HG03354 (cell line): Measurements from ENCODE around the gene ARHGAP31.
"Not testable (repeated sequence)": the region's sequence is repeated elsewhere in the genome, so short reads cannot be mapped to it uniquely, and the experiment has no call there.

ENCODE experiments used
- ATAC-seq: cut with Tn5 transposase; IDR thresholded peaks from one replicate; pipeline ENCODE4 v1.9.1; 2021; ENCODE audit warnings: mild to moderate bottlenecking; ENCODE audit not compliant: unreplicated experiment, poor library complexity, severe bottlenecking

Gene ARHGAP31

DNA sequence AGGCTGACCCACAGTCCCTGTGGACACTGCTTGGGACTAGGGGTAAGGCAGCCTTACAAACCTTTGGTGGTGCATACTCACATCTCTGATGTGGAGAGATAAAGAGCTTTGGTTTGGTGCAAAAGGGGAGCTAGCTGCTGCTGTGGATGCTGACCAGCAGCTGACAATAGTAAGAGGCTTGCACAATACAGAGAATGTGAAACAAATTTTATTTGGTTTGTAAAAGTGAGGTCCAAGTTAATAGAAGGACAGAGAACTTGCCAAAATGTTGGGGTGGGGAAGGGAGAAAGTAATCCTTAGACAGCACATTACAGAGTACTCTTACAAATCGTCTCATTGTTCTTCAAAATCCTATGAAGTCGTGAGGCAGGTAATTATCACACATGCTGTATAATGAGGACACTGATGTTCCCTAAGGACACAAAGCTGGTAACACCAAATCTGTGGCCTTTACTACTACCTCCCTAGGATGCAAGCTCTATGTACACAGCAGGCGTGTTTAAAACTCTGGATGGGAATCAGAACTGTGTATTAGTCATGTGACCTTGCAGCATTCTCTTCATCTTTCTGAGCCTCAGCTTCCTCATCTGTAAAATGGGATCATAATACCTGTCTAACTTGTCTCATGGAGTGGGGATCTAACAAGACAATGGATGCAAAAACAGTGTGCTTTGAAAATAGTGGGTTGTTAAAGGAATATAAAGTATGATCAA is 21.6 kb downstream of the ARHGAP31 start:
- ATAC-seq = no peak

- no peak for ATAC-seq
Observed at GRCh38 chr3:119316313-119316670, 22.1 kb downstream of the ARHGAP31 start.

DNA sequence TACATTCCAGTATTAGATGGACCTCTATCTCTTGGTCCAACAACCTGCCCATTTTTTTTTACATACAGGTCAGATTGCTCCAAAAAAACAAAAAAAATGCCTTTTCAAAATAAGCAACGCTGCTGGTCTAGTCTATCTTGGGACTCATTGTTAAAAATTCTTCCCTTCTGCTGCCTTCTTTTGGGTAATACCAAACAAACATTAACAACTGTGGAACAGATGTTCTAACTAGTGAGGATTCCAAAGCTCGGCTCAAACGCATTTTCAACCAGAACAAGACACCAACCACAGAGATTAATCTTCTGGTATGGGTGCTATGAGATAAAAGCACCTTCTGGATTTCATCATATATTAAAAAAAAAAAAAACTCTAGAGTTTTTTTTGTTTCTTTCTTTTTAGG is 24.7 kb downstream of the ARHGAP31 start:
- no peak for ATAC-seq

- no peak for ATAC-seq
Observed at GRCh38 chr3:119319311-119319710, 25.1 kb downstream of the ARHGAP31 start.

DNA sequence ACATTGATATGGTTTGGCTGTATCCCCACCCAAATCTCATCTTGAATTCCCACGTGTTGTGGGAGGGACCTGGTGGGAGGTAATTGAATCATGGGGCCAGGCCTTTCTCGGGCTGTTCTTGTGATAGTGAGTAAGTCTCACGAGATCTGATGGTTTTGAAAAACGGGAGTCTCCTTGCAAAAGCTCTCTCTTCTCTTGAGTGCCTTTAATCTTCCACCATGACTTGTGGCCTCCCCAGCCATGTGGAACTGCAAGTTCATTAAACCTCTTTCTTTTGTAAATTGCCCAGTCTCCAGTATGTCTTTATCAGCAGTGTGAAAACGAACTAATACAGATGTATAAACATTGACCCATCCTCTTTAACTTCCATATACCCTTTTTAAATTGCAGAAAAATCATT is 26.6 kb downstream of the ARHGAP31 start:
- not testable (repeated sequence) for ATAC-seq

DNA sequence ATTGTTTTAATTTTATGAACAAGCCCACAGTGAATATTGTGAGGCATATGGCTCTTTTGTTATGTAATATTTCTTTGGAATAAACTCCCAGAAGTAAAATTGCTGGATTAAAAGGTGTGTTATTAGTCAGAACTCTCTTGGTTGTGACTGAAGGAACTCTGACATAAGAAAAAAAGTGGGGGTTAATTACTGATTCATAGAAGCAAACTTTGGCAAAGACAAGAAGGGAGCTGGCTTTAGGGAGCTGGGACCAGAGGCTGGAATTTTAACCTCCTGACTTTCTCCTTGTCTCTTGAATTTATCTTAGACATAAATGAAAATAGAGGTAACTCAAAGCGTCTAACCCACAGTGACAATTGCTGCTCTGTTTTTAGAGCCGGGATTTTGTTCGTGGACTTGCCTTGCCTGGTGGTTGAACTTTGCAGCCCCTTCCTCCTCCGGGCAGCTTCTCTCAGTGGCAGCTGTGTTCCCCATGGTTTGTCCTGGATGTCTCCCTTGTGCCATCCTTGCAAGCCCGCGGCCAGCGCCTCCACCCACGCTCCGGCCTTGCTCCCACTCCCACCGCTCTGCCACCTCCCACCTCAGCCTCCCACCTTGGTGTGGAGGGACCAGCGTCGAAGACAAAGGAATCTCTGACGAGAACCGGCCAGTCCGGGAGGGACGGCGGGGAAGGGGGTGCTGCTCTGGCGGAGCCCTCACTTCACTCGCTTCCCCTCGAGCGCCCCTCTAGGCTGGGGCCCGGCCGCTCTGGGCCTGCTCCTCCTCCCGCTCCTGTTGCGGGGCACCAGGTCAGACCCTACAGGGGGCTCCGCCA is 28.0 kb downstream of the ARHGAP31 start:
- peak; percentile 49 for ATAC-seq

DNA sequence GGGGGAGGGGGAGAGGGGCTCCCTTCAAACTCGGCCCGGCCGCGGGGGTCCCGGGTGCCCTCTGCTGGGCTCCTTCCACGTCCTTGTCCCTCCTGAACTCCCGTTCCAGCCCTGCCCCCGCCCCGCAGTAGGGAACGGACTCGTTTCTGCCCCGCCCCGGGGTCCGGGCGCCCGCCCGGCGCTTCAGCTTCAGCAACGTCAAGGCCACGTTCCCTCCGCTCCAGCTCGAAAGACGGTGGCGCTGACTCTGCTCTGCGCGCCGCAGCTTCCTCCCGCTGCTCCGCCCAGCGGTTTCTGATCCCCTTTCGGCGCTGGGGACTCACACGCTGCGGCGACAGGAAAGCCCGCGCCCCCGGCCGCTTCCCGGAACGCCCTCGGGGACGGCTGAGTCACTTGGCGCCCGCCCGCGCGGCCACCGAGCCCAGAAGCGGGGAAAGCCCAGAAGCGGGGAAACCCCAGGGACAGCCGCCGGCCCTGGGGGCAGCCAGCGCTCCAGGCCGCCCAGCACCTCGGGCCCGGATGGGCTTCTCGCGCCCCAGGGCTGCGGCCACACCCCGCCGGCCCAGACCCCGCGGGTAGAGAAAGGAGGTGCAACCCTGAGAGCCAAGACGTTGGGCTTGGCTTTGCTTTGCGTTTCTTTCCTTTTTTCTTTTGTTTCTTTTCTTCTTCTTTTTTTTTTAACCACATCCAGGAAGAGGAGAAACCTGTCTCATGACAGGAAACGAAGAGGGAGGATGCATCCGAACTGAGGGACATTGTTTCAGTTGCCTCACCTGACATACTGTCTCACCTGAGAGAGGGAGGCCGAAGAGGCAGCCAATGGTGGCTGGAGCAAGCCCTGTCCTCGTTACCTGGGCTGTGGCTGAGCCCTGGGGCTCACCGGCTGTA is 28.9 kb downstream of the ARHGAP31 start:
- peak; percentile 88 for ATAC-seq

GRCh38 chr3:119323723-119324085 is 29.5 kb downstream of the ARHGAP31 start:
- ATAC-seq = no peak

GRCh38 chr3:119324899-119325298 is 30.7 kb downstream of the ARHGAP31 start:
- no peak for ATAC-seq

DNA sequence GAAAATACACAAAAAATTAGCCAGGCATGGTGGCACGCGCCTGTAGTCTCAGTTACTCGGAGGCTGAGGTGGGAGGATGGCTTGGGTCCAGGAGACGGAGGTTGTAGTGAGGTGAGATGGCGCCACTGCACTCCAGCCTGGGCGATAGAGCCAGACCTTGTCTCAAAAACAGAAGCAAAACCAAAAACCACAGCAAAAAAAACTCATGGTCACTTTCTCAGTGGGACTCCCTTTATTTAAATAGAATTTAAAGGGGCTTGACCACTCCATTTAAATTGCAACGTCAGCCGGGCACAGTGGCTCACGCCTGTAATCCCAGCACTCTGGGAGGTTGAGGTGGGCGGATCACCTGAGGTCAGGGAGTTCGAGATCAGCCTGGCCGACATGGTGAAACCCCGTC is 32.8 kb downstream of the ARHGAP31 start:
- no peak for ATAC-seq

- no peak for ATAC-seq
Observed at GRCh38 chr3:119329551-119329950, 35.4 kb downstream of the ARHGAP31 start.

GRCh38 chr3:119330181-119330580 is 36.0 kb downstream of the ARHGAP31 start:
- ATAC-seq = no peak

- no peak for ATAC-seq
Observed at GRCh38 chr3:119330858-119331257, 36.7 kb downstream of the ARHGAP31 start.

DNA sequence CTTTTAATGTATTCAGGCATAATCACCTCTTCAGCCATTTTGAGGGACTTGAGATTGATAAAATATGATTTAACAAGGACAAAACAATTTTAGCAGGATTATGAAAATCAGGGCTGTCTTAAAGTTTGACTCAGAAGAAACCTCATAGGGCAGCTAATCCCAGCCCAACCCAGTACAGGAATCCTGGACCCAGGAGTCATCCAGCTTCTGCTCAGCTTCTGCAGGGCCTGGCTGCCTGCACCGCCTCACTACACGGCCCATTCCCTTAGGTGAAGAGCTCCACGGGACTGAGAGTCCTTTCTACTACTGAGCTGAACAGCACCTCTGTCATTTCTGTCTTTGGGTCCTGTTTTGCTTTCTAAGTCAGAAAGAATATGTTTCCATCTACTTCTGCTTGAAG is 37.5 kb downstream of the ARHGAP31 start:
- no peak for ATAC-seq

DNA sequence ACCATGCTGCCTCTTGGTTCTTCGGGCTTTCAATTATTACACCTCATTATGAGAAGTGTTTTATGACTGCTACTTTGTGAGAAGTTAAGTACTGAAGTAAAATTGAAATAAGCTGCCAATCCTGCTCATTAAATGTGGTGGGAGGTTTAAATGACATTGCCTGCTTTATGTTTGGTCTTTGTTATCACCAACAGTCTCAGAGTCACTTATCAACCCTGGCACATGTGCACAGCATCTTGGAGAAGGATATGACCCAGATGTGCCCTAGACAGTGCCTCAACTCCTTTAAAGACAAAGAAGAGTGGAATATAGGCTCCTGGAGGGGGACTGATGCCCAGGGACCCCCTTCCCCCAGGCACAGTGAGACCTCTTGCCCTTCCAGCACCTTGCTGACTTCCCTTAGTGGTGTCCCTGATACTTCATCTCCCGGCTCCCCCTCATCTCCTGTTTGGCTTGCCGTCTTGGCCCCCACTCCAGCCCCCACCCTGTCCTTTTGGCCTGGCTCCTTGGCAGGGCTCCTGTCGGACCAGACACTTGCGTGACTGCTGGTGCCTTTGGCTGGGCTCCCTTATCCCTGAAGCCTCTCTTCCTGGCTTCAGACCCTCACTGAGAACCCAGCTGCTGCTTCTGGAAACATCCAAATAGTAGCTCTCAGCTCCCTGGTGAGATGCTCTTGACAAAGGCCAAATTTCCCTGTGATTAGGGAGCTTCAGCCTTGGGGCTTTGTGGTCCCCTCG is 39.8 kb downstream of the ARHGAP31 start:
- no peak for ATAC-seq

DNA sequence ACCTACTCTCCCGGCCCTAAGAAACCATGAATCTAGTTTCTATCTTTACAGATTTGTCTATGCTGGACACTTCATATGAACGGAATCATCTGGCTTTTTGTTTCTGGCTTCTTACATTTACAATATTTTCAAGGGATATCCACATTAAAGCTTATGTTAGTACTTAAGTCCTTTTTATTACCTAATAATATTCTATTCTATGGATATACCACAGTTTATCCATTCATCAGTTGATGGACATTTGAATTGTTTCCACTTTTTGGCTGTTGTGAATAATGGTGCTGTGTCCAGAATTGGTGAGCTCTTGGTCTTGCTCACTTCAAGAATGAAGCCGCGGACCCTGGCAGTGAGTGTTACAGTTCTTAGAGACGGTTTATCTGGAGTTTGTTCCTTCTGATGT is 42.6 kb downstream of the ARHGAP31 start:
- no peak for ATAC-seq

DNA sequence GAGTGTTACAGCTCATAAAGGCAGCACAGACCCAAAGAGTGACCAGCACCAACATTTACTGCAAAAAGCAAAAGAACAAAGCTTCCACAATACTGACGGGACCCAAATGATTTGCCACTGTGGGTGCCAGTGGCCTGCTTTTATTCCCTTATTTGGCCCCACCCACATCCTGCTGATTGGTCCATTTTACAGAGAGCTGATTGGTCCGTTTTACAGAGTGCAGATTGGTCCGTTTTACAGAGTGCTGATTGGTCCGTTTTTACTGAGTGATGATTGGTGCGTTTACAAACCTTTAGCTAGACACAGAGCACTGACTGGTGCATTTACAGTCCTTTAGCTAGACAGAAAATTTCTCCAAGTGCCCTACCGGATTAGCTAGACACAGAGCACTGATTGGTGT is 43.2 kb downstream of the ARHGAP31 start:
- ATAC-seq = not testable (repeated sequence)

- no peak for ATAC-seq
Observed at GRCh38 chr3:119338754-119339153, 44.6 kb downstream of the ARHGAP31 start.

GRCh38 chr3:119340014-119340413 is 45.8 kb downstream of the ARHGAP31 start:
- peak; percentile 66 for ATAC-seq

- no peak for ATAC-seq
Observed at GRCh38 chr3:119340446-119340845, 46.3 kb downstream of the ARHGAP31 start.
